DOHH2 (cell line): ENCODE measurements around the gene IFT25.

ENCODE experiments used
- H3F3A ChIP-seq: fragments of 200-600 bp; sonication (generic), shearing (Covaris generic); 2 replicates; pipeline ENCODE4 v1.6.0; 2016; ENCODE audit warnings: antibody characterized with exemption, mild to moderate bottlenecking; ENCODE audit not compliant: control insufficient read depth, insufficient read depth
- H3K27ac ChIP-seq: fragments of 200-600 bp; sonication (generic); 2 replicates; pipeline ENCODE4 v1.5.1; 2014; ENCODE audit warnings: low read depth, mild to moderate bottlenecking, low read length, moderate library complexity
- H3K27me3 ChIP-seq: fragments of 200-600 bp; sonication (generic); 2 replicates; pipeline ENCODE4 v1.6.1; 2014; ENCODE audit warnings: mild to moderate bottlenecking, low read length, mixed read lengths; ENCODE audit not compliant: control insufficient read depth
- H3K36me3 ChIP-seq: fragments of 200-600 bp; sonication (generic); 2 replicates; pipeline ENCODE4 v1.6.1; 2014; ENCODE audit warnings: mild to moderate bottlenecking, low read length, moderate library complexity, mixed read lengths; ENCODE audit not compliant: control insufficient read depth
- H3K4me1 ChIP-seq: fragments of 200-600 bp; sonication (generic); 2 replicates; pipeline ENCODE4 v1.6.1; 2014; ENCODE audit warnings: mild to moderate bottlenecking, low read length, mixed read lengths; ENCODE audit not compliant: control insufficient read depth
- H3K4me2 ChIP-seq: fragments of 200-600 bp; sonication (generic); 2 replicates; pipeline ENCODE4 v1.6.0; 2014; ENCODE audit warnings: mild to moderate bottlenecking, low read length, moderate library complexity
- H3K4me3 ChIP-seq: fragments of 200-600 bp; sonication (generic); 2 replicates; pipeline ENCODE4 v1.5.1; 2014; ENCODE audit warnings: mild to moderate bottlenecking, low read length, mixed read lengths
- H3K79me2 ChIP-seq: fragments of 200-600 bp; sonication (generic); 2 replicates; pipeline ENCODE4 v1.6.1; 2014; ENCODE audit warnings: mild to moderate bottlenecking, low read length, mixed read lengths; ENCODE audit not compliant: control insufficient read depth
- H3K9me2 ChIP-seq: fragments of 200-600 bp; sonication (generic); replicated peaks from 2 replicates; pipeline ENCODE4 v1.6.1; 2014; ENCODE audit warnings: mild to moderate bottlenecking, low read length, mixed read lengths; ENCODE audit not compliant: control insufficient read depth
- H3K9me3 ChIP-seq: fragments of 200-600 bp; sonication (generic); 2 replicates; pipeline ENCODE4 v1.6.1; 2014; ENCODE audit warnings: antibody characterized with exemption, low read length, mixed read lengths; ENCODE audit not compliant: control insufficient read depth, insufficient read depth
- H4K20me1 ChIP-seq: fragments of 200-600 bp; sonication (generic); 2 replicates; pipeline ENCODE4 v1.6.0; 2014; ENCODE audit warnings: low read depth, mild to moderate bottlenecking, antibody characterized with exemption, low read length, moderate library complexity; ENCODE audit not compliant: control insufficient read depth, insufficient read depth
- EZH2phosphoT487 ChIP-seq: fragments of 200-600 bp; sonication (generic); IDR thresholded peaks from 2 replicates; pipeline ENCODE4 v1.6.1; 2017; ENCODE audit warnings: borderline replicate concordance, mild to moderate bottlenecking, antibody characterized with exemption, low read length, moderate library complexity, mixed read lengths
- TF ChIP-seq, protein P1 (sequence below): fragments of 200-600 bp; sonication (generic); IDR thresholded peaks from one replicate; pipeline ENCODE4 v1.5.1; 2014; ENCODE audit warnings: antibody characterized with exemption, mild to moderate bottlenecking, low read depth, low read length; ENCODE audit not compliant: poor library complexity, severe bottlenecking

IFT25 gene

DNA sequence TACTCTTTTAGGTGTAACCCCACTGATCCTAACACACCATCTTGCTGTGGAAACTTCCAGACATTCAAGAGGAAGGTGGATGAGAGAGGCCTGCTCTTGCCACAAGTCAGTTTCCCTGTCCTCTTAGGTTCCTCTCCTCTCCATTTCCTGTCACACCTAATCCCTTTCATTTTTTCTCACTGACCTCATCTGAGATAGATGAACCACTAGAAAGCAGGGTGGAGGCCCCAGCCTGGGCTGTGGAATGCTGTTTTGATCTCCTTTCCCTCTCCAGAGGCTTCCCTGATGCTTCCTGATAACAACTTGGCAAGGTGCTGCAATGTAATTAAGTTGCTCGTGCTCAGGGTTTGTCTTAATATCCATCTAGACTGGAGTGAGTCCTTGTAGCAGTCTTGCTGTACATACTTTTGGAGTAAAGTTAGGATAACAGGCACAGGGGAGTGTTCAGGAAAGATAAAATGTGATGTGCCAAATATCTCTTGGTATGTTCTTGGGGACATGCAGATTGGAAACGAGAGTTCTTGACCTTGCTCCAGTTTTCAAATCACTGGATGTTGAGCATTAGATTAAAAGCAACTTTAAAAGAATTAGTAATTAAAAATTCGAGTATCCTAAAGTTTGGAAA lies 11.8 kb upstream of the IFT25 start:
- H3K9me3 ChIP-seq: no peaks in the 10 kb centered on the region
- H3K79me2 ChIP-seq: no peaks in the 10 kb centered on the region
- H3K4me3 ChIP-seq: no peak overlapping the region
- peaks cover 65% of the 10 kb centered on the region for H3K36me3 ChIP-seq
- no peak overlapping the region for H3K27ac ChIP-seq
- no peaks in the 10 kb centered on the region for H4K20me1 ChIP-seq
- TF ChIP-seq EZH2phosphoT487: no peak
- TF ChIP-seq, protein P1, sequence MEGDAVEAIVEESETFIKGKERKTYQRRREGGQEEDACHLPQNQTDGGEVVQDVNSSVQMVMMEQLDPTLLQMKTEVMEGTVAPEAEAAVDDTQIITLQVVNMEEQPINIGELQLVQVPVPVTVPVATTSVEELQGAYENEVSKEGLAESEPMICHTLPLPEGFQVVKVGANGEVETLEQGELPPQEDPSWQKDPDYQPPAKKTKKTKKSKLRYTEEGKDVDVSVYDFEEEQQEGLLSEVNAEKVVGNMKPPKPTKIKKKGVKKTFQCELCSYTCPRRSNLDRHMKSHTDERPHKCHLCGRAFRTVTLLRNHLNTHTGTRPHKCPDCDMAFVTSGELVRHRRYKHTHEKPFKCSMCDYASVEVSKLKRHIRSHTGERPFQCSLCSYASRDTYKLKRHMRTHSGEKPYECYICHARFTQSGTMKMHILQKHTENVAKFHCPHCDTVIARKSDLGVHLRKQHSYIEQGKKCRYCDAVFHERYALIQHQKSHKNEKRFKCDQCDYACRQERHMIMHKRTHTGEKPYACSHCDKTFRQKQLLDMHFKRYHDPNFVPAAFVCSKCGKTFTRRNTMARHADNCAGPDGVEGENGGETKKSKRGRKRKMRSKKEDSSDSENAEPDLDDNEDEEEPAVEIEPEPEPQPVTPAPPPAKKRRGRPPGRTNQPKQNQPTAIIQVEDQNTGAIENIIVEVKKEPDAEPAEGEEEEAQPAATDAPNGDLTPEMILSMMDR: no peak
- H3K27me3 ChIP-seq: no peaks in the 10 kb centered on the region
- no peaks in the 10 kb centered on the region for H3K9me2 ChIP-seq
- H3K4me2 ChIP-seq: no peak overlapping the region
- no peaks in the 10 kb centered on the region; the same call in 1 of the 2 replicates for H3F3A ChIP-seq
- H3K4me1 ChIP-seq: no peaks in the 10 kb centered on the region

DNA sequence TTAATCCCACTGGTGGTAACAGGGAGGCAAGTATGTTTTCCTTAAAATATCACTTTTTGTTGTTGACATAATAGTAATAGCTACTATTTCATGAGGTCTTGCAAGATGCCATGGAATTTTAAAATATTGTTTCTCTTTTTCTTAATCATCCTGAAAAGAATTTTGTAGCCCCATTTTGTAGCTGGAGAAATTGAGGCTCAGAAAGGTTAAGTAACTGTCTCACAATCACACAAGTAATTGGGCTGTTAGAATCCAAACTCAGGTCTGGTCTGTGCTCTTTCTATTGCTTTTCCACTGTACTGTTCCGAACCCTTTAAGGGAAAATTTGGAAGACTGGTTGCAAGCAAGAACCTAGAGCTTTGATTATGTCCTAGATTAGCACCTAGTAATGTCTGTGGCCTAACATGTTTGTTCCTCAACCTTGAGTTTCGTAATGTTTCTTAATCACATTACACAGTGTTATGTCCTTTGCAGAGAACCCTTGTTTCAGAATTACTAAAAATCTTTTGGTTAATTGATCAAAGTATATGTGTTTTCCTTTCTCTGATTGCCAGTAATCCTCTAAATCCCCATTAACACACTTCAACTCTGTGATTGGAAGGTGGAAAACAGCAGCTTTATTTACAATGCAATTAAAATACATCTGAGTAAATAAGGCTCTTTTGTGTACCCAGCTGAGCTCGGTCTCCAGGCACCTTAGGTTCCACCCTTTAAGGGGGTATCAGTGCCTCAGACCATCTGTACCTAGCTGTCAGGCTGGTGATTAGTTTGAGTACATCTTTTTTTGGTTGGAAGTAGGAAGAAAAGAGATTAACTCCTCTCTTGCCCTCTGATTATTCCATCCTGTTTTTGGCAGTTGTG lies 11.0 kb upstream of the IFT25 start:
- Histone ChIP-seq H3K9me2 (no peaks in the 10 kb centered on the region), H3K4me2 (no peak overlapping the region), H3K79me2 (no peaks in the 10 kb centered on the region), H3K36me3 (peaks cover 65% of the 10 kb centered on the region), H4K20me1 (no peaks in the 10 kb centered on the region), H3K27ac (no peak overlapping the region), H3K27me3 (no peaks in the 10 kb centered on the region), H3F3A (no peaks in the 10 kb centered on the region; the same call in 1 of the 2 replicates), H3K9me3 (no peaks in the 10 kb centered on the region), H3K4me1 (no peaks in the 10 kb centered on the region), H3K4me3 (no peak overlapping the region)
- TF ChIP-seq EZH2phosphoT487: no peak
- TF ChIP-seq, protein P1: no peak

DNA sequence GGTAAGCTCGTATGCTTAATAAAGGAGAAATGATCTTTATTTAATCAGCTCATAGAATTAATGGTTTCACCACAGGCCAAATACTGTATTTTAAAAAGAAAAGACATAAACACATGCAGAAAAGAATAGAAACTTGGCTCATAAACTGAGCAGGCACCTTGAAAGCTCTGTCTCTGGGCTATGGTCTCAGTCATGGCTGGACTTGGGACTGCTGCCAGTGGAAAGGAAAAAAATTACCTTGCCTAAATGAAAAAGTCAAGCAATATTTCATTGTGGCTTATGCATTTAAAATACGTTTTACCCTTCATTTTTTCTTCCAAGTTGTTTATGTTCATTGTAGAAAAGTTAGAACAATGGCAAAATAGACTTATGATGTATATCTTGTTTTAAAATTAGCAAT lies 8.6 kb upstream of the IFT25 start:
- H3K4me2 ChIP-seq: no peak overlapping the region
- H3K79me2 ChIP-seq: peaks cover 9% of the 10 kb centered on the region
- no peaks in the 10 kb centered on the region for H3K4me1 ChIP-seq
- peaks cover 52% of the 10 kb centered on the region for H3K36me3 ChIP-seq
- no peaks in the 10 kb centered on the region; the same call in 1 of the 2 replicates for H3F3A ChIP-seq
- H3K4me3 ChIP-seq: no peak overlapping the region
- H3K9me3 ChIP-seq: no peaks in the 10 kb centered on the region
- H3K27ac ChIP-seq: no peak overlapping the region
- TF ChIP-seq, protein P1: no peak
- TF ChIP-seq EZH2phosphoT487: no peak
- no peaks in the 10 kb centered on the region for H3K9me2 ChIP-seq
- no peaks in the 10 kb centered on the region for H3K27me3 ChIP-seq
- peaks cover 7% of the 10 kb centered on the region; the same call in 1 of the 2 replicates for H4K20me1 ChIP-seq
